Esophagus squamous epithelium (tissue), 4 donors: ENCODE results near the gene ROR2.

Experiments
- POLR2A ChIP-seq, 4 donors: fragments of 450-650 bp; IDR thresholded peaks; one replicate each; pipeline ENCODE4 v1.6.1; 2017; ENCODE audit warnings: antibody characterized with exemption in 4 of 4, mild to moderate bottlenecking in 4 of 4, moderate library complexity in 3 of 4
- TF ChIP-seq, protein P1 (sequence below), 6 experiments: fragments of 450-650 bp in 4 of 6; fragments of 200-600 bp in 2 of 6; sonication (generic) in 2 of 6; IDR thresholded peaks; one replicate each; pipeline ENCODE4 v1.5.1; 2016 to 2019; ENCODE audit warnings: antibody characterized with exemption in 6 of 6, mild to moderate bottlenecking in 4 of 6, moderate library complexity in 4 of 6

DNA sequence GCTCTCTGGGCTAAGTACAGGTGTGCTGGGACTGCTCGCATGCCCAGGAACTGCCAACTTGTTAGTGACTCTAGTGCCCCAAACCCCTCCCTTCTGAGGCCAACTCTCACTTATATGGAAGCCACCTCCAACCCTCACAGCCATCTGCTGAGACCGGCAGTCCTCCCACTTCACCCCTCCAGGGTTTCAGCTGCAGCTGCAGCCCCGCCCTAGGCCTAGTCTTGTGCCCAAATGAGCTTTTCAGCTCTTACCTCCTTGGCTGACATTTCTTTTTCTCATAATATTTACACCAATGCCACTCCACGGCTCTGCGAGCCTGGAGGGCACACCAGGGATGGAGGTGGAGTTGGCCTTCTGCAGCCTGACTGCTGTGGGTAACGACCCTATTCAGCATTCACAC is 166.6 kb downstream of the ROR2 start:
- TF ChIP-seq, protein P1, sequence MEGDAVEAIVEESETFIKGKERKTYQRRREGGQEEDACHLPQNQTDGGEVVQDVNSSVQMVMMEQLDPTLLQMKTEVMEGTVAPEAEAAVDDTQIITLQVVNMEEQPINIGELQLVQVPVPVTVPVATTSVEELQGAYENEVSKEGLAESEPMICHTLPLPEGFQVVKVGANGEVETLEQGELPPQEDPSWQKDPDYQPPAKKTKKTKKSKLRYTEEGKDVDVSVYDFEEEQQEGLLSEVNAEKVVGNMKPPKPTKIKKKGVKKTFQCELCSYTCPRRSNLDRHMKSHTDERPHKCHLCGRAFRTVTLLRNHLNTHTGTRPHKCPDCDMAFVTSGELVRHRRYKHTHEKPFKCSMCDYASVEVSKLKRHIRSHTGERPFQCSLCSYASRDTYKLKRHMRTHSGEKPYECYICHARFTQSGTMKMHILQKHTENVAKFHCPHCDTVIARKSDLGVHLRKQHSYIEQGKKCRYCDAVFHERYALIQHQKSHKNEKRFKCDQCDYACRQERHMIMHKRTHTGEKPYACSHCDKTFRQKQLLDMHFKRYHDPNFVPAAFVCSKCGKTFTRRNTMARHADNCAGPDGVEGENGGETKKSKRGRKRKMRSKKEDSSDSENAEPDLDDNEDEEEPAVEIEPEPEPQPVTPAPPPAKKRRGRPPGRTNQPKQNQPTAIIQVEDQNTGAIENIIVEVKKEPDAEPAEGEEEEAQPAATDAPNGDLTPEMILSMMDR (IDR thresholded peaks at IDR 0.05) = no peak
- no peak for TF ChIP-seq POLR2A (IDR thresholded peaks at IDR 0.05)
